Measurements from ENCODE around the gene GMDS. TPM values are rescaled to one million over a fixed set of nuclear protein-coding genes. Genes with fewer than 3 reads are reported as not detected.

GMDS gene
- total and polyA plus RNA-seq, 2 of the 8 experiments (the other 6 are each of a cell fraction or from before 2014, with no cell fraction given), result 16.8 to 50.0 TPM

- Histone ChIP-seq H3K18ac (ENCODE audit: extremely low read depth, low read length) (no peak overlapping the region), H2BK15ac (ENCODE audit: low read length) (no peak overlapping the region), H4K8ac (ENCODE audit: extremely low read depth, insufficient read depth, low read length) (no peak overlapping the region), H3K14ac (ENCODE audit: insufficient read length) (no peak overlapping the region), H3K9ac (replicated peaks in 1 of 4; ENCODE audit: extremely low read depth in 1 of 4, low read depth in 3 of 4, low read length in 3 of 4) (no peak overlapping the region), H3K4ac (replicated peaks; ENCODE audit: insufficient read length, low read depth, low read length) (no peak overlapping the region), H3K23ac (ENCODE audit: insufficient read length) (no peak overlapping the region), H3K79me2 (ENCODE audit: control insufficient read depth in 1 of 2, insufficient read depth in 2 of 2, low read length in 2 of 2) (peaks cover 0 to 25% of the 10 kb centered on the region in 2 experiments; a peak in 2 of 4 replicates), H3K23me2 (ENCODE audit: low read depth, low read length) (no peaks in the 10 kb centered on the region), H3K27ac (ENCODE audit: low read depth, low read length) (no peak overlapping the region), H2AFZ (ENCODE audit: low read length) (no peak overlapping the region), H3K36me3 (ENCODE audit: control insufficient read depth in 2 of 4, insufficient read depth in 4 of 4, low read length in 3 of 4) (no peaks in the 10 kb centered on the region), H2BK5ac (ENCODE audit: low read depth, low read length) (no peak overlapping the region), H3K4me3 (ENCODE audit: extremely low read depth in 1 of 4, insufficient read depth in 2 of 4, low read depth in 3 of 4, low read length in 4 of 4) (no peak overlapping the region), H4K5ac (ENCODE audit: insufficient read length, low read depth, low read length) (no peak overlapping the region), H4K20me1 (replicated peaks in 1 of 2; ENCODE audit: control insufficient read depth in 1 of 2, insufficient read depth in 2 of 2, low read length in 2 of 2) (peaks cover 0 to 2% of the 10 kb centered on the region in 2 experiments), H2BK20ac (ENCODE audit: low read length) (no peak overlapping the region), H4K91ac (replicated peaks; ENCODE audit: insufficient read length, low read length) (no peak overlapping the region), H3K27me3 (replicated peaks in 1 of 4; ENCODE audit: control insufficient read depth in 3 of 4, extremely low read depth in 1 of 4, insufficient read depth in 3 of 4, low read length in 3 of 4) (no peaks in the 10 kb centered on the region), H3K4me1 (replicated peaks in 1 of 4; ENCODE audit: control insufficient read depth in 3 of 4, insufficient read depth in 4 of 4, low read length in 3 of 4) (peaks cover 0 to 3% (median 1%) of the 10 kb centered on the region in 4 experiments; a peak in 2 of 7 replicates), H3K9me3 (ENCODE audit: insufficient read depth in 2 of 2, low read depth in 1 of 2, low read length in 1 of 2) (0 out of 4 replicates have a peak, but pooled peaks cover 4 to 6% of the 10 kb centered on the region in 2 experiments), H2BK120ac (replicated peaks; ENCODE audit: low read depth, low read length) (no peak overlapping the region), H2BK12ac (ENCODE audit: low read depth, low read length) (no peak overlapping the region), H3K4me2 (ENCODE audit: insufficient read depth in 1 of 2, low read depth in 2 of 2, low read length in 2 of 2) (no peak overlapping the region), H3K79me1 (ENCODE audit: low read depth, low read length) (no peaks in the 10 kb centered on the region), H2AK5ac (ENCODE audit: low read depth, low read length) (no peak overlapping the region), H3K56ac (replicated peaks; ENCODE audit: insufficient read length, low read depth, low read length) (no peak overlapping the region)
- DNase-seq (ENCODE audit: low read depth in 1 of 2, low spot score in 2 of 2) (peak; percentile 50 to 76), FAIRE-seq (peak; percentile 85)
- 45% methylated on average over 6 of the region's 6 CpGs; no CpG with 5 or more reads in 1 of the 2 experiments for WGBS, 2 experiments (ENCODE audit: extremely low coverage in 1 of 2, insufficient coverage in 1 of 2, insufficient read length in 1 of 2, insufficient replicate concordance in 2 of 2, low coverage in 1 of 2, low lambda C conversion rate in 2 of 2, missing lambda C conversion rate in 1 of 2)
- ChIA-PET POLR2A (ENCODE audit: partially characterized antibody) (interaction anchor here (0.8 to 1.3 kb wide), 3 partner anchors 13 to 144 kb away, joined by 3 read pairs; no protein-coding TSS in a partner anchor), CTCF (ENCODE audit: partially characterized antibody) (interaction anchor here (0.6 to 4.5 kb wide), 67 partner anchors 8 to 1411 kb away, joined by 3 to 41 read pairs (median 4); no protein-coding TSS in a partner anchor)
- TF ChIP-seq RAD21 (IDR thresholded peaks at IDR 0.05 in 1 of 2, conservative IDR thresholded peaks at IDR 0.05 in 1 of 2; ENCODE audit: low read depth in 2 of 2, low read length in 2 of 2) (peak; percentile 78 to 86), SP2 (IDR thresholded peaks at IDR 0.05; ENCODE audit: low read length) (no peak), GABPA (IDR thresholded peaks at IDR 0.05; ENCODE audit: borderline replicate concordance, insufficient read depth, low read length) (no peak), SP4 (IDR thresholded peaks at IDR 0.05; ENCODE audit: low read length) (no peak), HDAC6 (IDR thresholded peaks at IDR 0.05; ENCODE audit: low read depth, low read length) (no peak), ASH2L (IDR thresholded peaks at IDR 0.05; ENCODE audit: low read length) (no peak), CBX5 (IDR thresholded peaks at IDR 0.05; ENCODE audit: low read depth, low read length) (no peak), CTCF (IDR thresholded peaks at IDR 0.05; ENCODE audit: control extremely low read depth in 1 of 3, insufficient read depth in 1 of 3, low read depth in 1 of 3, low read length in 3 of 3) (peak; percentile 88 to 94 (median 92)), CHD1 (IDR thresholded peaks at IDR 0.05; ENCODE audit: low read depth, low read length) (no peak), CBX8 (IDR thresholded peaks at IDR 0.05; ENCODE audit: borderline replicate concordance, low read depth, low read length) (no peak)
Measured at GRCh38 chr6:2209226-2209809, 36.1 kb downstream of the GMDS start.
